ES-I3 (cell line): ENCODE measurements around the gene PGA3.
"Not testable (repeated sequence)": the region's sequence is repeated elsewhere in the genome, so short reads cannot be mapped to it uniquely, and the experiment has no call there.

Experiments used
- H3K36me3 ChIP-seq: 2 replicates; pipeline ENCODE4 v1.6.1; 2013; ENCODE audit warnings: mild to moderate bottlenecking, low read length, control low read depth, moderate library complexity; ENCODE audit not compliant: insufficient read depth
- H3K4me1 ChIP-seq: 2 replicates; pipeline ENCODE4 v1.6.1; 2013; ENCODE audit warnings: mild to moderate bottlenecking, control low read depth, low read length; ENCODE audit not compliant: insufficient read depth
- H3K9ac ChIP-seq: 2 replicates; pipeline ENCODE4 v1.6.1; 2013; ENCODE audit warnings: low read depth, mild to moderate bottlenecking, low read length, moderate library complexity
- H3K9me3 ChIP-seq: 2 replicates; pipeline ENCODE4 v1.6.1; 2013; ENCODE audit warnings: mild to moderate bottlenecking, low read length, moderate library complexity; ENCODE audit not compliant: control insufficient read depth, insufficient read depth

The PGA3 gene

GRCh38 chr11:61240875-61241274 is 37.6 kb downstream of the PGA3 start, which contains the start of gene PGA5:
PGA5 (plus strand) TSS chr11:61241175; CDS start chr11:61241227, 52 bp downstream.
- not testable (repeated sequence) for H3K36me3 ChIP-seq, H3K9me3 ChIP-seq, H3K9ac ChIP-seq, H3K4me1 ChIP-seq

- not testable (repeated sequence) for H3K36me3 ChIP-seq, H3K9ac ChIP-seq, H3K4me1 ChIP-seq, H3K9me3 ChIP-seq
Measured at GRCh38 chr11:61241526-61241925, 38.2 kb downstream of the PGA3 start.

- not testable (repeated sequence) for H3K9ac ChIP-seq, H3K4me1 ChIP-seq
Measured at GRCh38 chr11:61245284-61245964, 42.1 kb downstream of the PGA3 start.

GRCh38 chr11:61248071-61248470 is 44.8 kb downstream of the PGA3 start:
- H3K9me3 ChIP-seq, H3K36me3 ChIP-seq, H3K4me1 ChIP-seq, H3K9ac ChIP-seq: not testable (repeated sequence)

More at GRCh38 chr11:61245284-61245964, 42.1 kb downstream of the PGA3 start:
- not testable (repeated sequence) for H3K9me3 ChIP-seq, H3K36me3 ChIP-seq

- H3K9ac ChIP-seq = not testable (repeated sequence)
Measured at GRCh38 chr11:61249201-61249600, 45.9 kb downstream of the PGA3 start.

GRCh38 chr11:61250796-61251765 is 47.8 kb downstream of the PGA3 start:
- not testable (repeated sequence) for H3K36me3 ChIP-seq, H3K9ac ChIP-seq, H3K9me3 ChIP-seq, H3K4me1 ChIP-seq

More at GRCh38 chr11:61249201-61249600, 45.9 kb downstream of the PGA3 start:
- H3K4me1 ChIP-seq, H3K9me3 ChIP-seq, H3K36me3 ChIP-seq: not testable (repeated sequence)

- H3K9ac ChIP-seq, H3K4me1 ChIP-seq, H3K36me3 ChIP-seq, H3K9me3 ChIP-seq: not testable (repeated sequence)
Measured at GRCh38 chr11:61252332-61252731, 49.0 kb downstream of the PGA3 start.

- Histone ChIP-seq H3K9me3 (no peaks in the 10 kb centered on the region), H3K9ac (no peak overlapping the region), H3K4me1 (no peaks in the 10 kb centered on the region), H3K36me3 (no peaks in the 10 kb centered on the region)
Measured at GRCh38 chr11:61254403-61255025, 51.2 kb downstream of the PGA3 start.

GRCh38 chr11:61256710-61257482 is 53.6 kb downstream of the PGA3 start:
- Histone ChIP-seq H3K36me3 (no peaks in the 10 kb centered on the region; the same call in 1 of the 2 replicates), H3K9ac (no peak overlapping the region), H3K4me1 (no peaks in the 10 kb centered on the region), H3K9me3 (no peaks in the 10 kb centered on the region)

GRCh38 chr11:61258546-61258945 is 55.2 kb downstream of the PGA3 start:
- Histone ChIP-seq H3K4me1 (no peaks in the 10 kb centered on the region), H3K9me3 (no peaks in the 10 kb centered on the region), H3K36me3 (peaks cover 3% of the 10 kb centered on the region; the same call in 1 of the 2 replicates), H3K9ac (no peak overlapping the region)

GRCh38 chr11:61259363-61259762 is 56.0 kb downstream of the PGA3 start:
- peaks cover 3% of the 10 kb centered on the region; the same call in 1 of the 2 replicates for H3K36me3 ChIP-seq
- H3K4me1 ChIP-seq = no peaks in the 10 kb centered on the region
- H3K9ac ChIP-seq = no peak overlapping the region
- H3K9me3 ChIP-seq = no peaks in the 10 kb centered on the region
